Type B pancreatic cell (in vitro differentiated cells): ENCODE data around the gene SRGAP3. TPM values are rescaled to one million over a fixed set of nuclear protein-coding genes. Genes with fewer than 3 reads are reported as not detected.
A peak's percentile ranks its signal among the peaks of the same experiment; 100 is the strongest.

Experiments used
- DNase-seq: peaks from one replicate; pipeline ENCODE4 v3.0.0; 2021; ENCODE audit warnings: mixed read lengths; ENCODE audit not compliant: unreplicated experiment; ENCODE audit errors: extremely low spot score
- H3K27ac Mint-ChIP-seq: 2 replicates; pipeline ENCODE4 v1.8.0; 2021; ENCODE audit warnings: mild to moderate bottlenecking, mixed read lengths
- H3K27me3 Mint-ChIP-seq: 2 replicates; pipeline ENCODE4 v1.8.0; 2021; ENCODE audit warnings: mixed read lengths
- H3K36me3 Mint-ChIP-seq: 2 replicates; pipeline ENCODE4 v1.8.0; 2021; ENCODE audit warnings: mixed read lengths
- H3K4me1 Mint-ChIP-seq: one replicate; pipeline ENCODE4 v1.8.0; 2021; ENCODE audit warnings: mixed read lengths; ENCODE audit not compliant: unreplicated experiment
- H3K4me3 Mint-ChIP-seq: 2 replicates; pipeline ENCODE4 v1.8.0; 2021; ENCODE audit warnings: mild to moderate bottlenecking, mixed read lengths
- H3K9me3 Mint-ChIP-seq: 2 replicates; pipeline ENCODE4 v1.8.0; 2021; ENCODE audit warnings: mixed read lengths
- CTCF ChIP-seq: fragments of 200-600 bp; sonication (generic); conservative IDR thresholded peaks from 2 replicates; pipeline ENCODE4 v1.5.0; 2021; ENCODE audit warnings: antibody characterized with exemption, mild to moderate bottlenecking
- total RNA-seq: library from RNA; stranded (reverse); gene quantifications from 2 replicates; pipeline ENCODE4 v1.2.1, GENCODE V29; 2021; ENCODE audit warnings: low replicate concordance

Gene SRGAP3
- total RNA-seq, 1 donor from 2014 or later, result 41.7 TPM

- Mint-ChIP-seq H3K27me3 (peaks cover 9% of the 10 kb centered on the region), H3K4me1 (no peaks in the 10 kb centered on the region), H3K27ac (no peak overlapping the region), H3K9me3 (no peaks in the 10 kb centered on the region), H3K4me3 (no peak overlapping the region), H3K36me3 (no peaks in the 10 kb centered on the region)
- no peak for TF ChIP-seq CTCF
- DNase-seq, result peak; percentile 29
Observed at GRCh38 chr3:8976540-8977182, 272.8 kb downstream of the SRGAP3 start.

GRCh38 chr3:8975081-8976020 lies 274.1 kb downstream of the SRGAP3 start:
- Mint-ChIP-seq H3K9me3 (no peaks in the 10 kb centered on the region), H3K4me1 (no peaks in the 10 kb centered on the region), H3K27ac (no peak overlapping the region), H3K27me3 (peaks cover 12% of the 10 kb centered on the region), H3K36me3 (no peaks in the 10 kb centered on the region), H3K4me3 (no peak overlapping the region)
- no peak for TF ChIP-seq CTCF
- DNase-seq, result peak; percentile 57

- no peak for TF ChIP-seq CTCF
- DNase-seq, result peak; percentile 15
- Mint-ChIP-seq H3K4me1 (no peaks in the 10 kb centered on the region), H3K36me3 (no peaks in the 10 kb centered on the region), H3K27me3 (peaks cover 12% of the 10 kb centered on the region), H3K4me3 (no peak overlapping the region), H3K9me3 (no peaks in the 10 kb centered on the region), H3K27ac (no peak overlapping the region)
Observed at GRCh38 chr3:8974458-8974857, 275.0 kb downstream of the SRGAP3 start.

GRCh38 chr3:8972639-8973038 lies 276.8 kb downstream of the SRGAP3 start:
- Mint-ChIP-seq H3K4me3 (no peak overlapping the region), H3K27ac (no peak overlapping the region), H3K36me3 (no peaks in the 10 kb centered on the region), H3K4me1 (no peaks in the 10 kb centered on the region), H3K9me3 (no peaks in the 10 kb centered on the region), H3K27me3 (peaks cover 17% of the 10 kb centered on the region)
- no peak for DNase-seq
- no peak for TF ChIP-seq CTCF

- no peaks in the 10 kb centered on the region for H3K36me3 Mint-ChIP-seq
- H3K4me3 Mint-ChIP-seq, result no peak overlapping the region
- no peak overlapping the region for H3K27ac Mint-ChIP-seq
- peaks cover 17% of the 10 kb centered on the region for H3K27me3 Mint-ChIP-seq
- DNase-seq, result no peak
- H3K9me3 Mint-ChIP-seq, result no peaks in the 10 kb centered on the region
- H3K4me1 Mint-ChIP-seq, result no peaks in the 10 kb centered on the region
- peak; percentile 99 for TF ChIP-seq CTCF
Observed at GRCh38 chr3:8970971-8971589, 278.4 kb downstream of the SRGAP3 start.
